Liver (tissue), 3 donors: ENCODE results near the gene SLC4A5.

Source experiments
- CTCF ChIP-seq: fragments of 150-350 bp; IDR thresholded peaks from 2 replicates; pipeline ENCODE4 v1.5.1; 2017; ENCODE audit warnings: improper control_type of control experiment, low read depth, low read length; ENCODE audit not compliant: missing input control
- EGR1 ChIP-seq, 2 donors: IDR thresholded peaks; 2 replicates each; pipeline ENCODE4 v1.6.1; 2016 to 2018; ENCODE audit warnings: antibody characterized with exemption in 2 of 2, low read depth in 2 of 2
- RXRA ChIP-seq, 2 donors: IDR thresholded peaks; 2 replicates each; pipeline ENCODE4 v1.6.1; 2017 to 2018; ENCODE audit warnings: antibody characterized with exemption in 2 of 2, mild to moderate bottlenecking in 1 of 2
- donor health status: healthy.
- donor health status: healthy.

GRCh38 chr2:74302865-74303264 lies 40.4 kb downstream of the SLC4A5 start:
- TF ChIP-seq CTCF = no peak
- no peak for TF ChIP-seq RXRA (IDR thresholded peaks at IDR 0.05)
- no peak for TF ChIP-seq EGR1 (IDR thresholded peaks at IDR 0.05; ENCODE audit: low read depth in 2 of 2)
